ENCODE measurements around the gene FHOD3.

FHOD3 gene

DNA sequence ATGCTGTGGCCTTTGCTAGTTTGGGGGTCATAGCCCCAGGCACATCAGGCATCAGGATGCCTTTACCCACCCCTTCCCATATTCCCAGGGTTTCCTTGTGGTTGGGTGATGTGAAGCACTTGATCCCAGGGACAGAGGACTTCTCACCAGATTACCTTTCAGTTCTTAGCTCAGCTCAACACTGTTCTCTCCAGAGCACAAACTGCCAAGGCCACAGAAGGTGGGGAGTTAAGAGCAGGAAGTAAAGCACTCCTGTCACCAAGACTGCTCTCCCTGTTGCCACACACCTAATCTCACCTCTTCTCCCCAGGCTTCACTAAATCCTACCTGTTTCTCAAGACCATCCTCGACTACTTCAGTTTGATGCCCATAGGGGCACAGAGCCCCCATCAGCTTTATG, 25.9 kb downstream of the FHOD3 start:
- no peak for DNase-seq

DNA sequence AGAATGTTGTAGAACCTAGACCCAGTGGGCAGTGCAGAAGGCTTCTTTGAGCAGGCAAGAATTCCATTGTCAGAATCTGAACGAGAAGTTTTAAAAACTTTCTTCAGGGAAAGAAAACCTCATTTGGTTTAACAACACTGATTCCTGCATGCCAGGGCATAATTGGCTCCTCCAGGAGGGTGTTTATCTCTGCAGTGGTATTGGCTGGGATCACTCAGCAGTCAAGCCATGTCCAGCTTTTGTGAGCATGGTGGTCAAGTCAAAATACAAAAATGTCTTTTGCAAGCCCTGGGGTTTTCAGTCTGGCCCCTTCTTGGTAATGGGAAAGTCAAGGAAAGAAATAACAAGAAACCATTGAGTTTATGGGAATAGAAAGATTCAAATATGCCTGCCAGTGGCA, 28.3 kb downstream of the FHOD3 start:
- no peak for DNase-seq

GRCh38 chr18:36326771-36327170, 29.3 kb downstream of the FHOD3 start:
- no peak for DNase-seq

- DNase-seq = no peak
Observed at GRCh38 chr18:36327352-36328316, 30.1 kb downstream of the FHOD3 start.

GRCh38 chr18:36328385-36328858, 30.9 kb downstream of the FHOD3 start:
- DNase-seq = no peak

DNA sequence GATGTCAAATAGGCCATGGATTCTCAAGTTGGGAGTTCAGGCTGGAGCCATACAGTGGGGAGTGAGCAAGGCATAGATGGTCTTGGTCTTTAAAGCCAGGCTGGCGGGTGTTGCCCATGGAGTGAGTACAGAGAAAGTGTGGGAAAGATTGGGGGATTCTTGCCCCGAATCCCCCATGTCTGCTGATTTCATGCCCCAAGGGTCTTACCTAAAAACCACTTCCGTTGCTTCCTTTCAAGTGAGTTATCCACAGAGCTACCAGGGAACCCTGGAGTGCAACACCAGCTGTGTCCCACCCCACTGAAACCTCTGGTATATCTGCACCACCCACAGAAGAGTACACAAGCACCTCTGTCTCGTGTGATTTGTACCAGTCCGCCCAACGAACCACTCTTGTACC, 31.4 kb downstream of the FHOD3 start:
- DNase-seq = no peak

- DNase-seq = no peak
Observed at GRCh38 chr18:36329684-36330434, 32.3 kb downstream of the FHOD3 start.

DNA sequence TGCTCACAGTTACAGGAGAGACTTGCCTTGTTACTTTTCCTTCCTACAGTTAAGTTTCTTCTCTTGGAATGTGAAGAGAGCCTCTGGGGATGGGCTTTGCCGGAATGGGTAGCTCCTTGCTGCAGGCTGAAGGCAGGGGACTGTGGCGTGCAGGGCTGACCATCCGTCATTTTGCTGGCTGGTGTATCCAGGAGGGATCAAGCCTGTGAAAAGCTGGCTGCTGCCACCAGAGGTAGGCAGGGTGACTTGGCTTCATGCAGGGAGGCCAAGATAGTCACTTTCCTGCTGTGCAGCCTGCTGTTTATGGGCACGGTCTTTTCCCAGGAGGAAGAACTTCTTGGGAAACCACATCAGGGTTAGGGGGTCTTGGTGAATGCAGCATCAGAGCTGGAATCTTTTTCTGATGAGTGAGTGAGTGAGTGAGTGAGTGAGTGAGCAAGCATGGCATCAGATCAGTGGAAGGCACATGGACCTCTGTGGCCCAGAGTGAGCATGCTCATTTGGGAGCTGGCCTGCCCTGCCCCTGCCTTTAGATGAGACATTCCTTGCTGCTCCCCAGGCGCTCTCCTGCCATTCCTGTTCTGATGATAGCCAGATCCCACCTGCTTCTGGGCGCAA, 33.0 kb downstream of the FHOD3 start:
- no peak for DNase-seq

- DNase-seq = no peak
Observed at GRCh38 chr18:36331521-36331971, 34.0 kb downstream of the FHOD3 start.

- no peak for DNase-seq
Observed at GRCh38 chr18:36333414-36333813, 35.9 kb downstream of the FHOD3 start.

- DNase-seq = no peak
Observed at GRCh38 chr18:36334798-36335197, 37.3 kb downstream of the FHOD3 start.

GRCh38 chr18:36335476-36336279, 38.2 kb downstream of the FHOD3 start:
- DNase-seq = no peak

- DNase-seq = no peak
Observed at GRCh38 chr18:36337679-36338402, 40.3 kb downstream of the FHOD3 start.

DNA sequence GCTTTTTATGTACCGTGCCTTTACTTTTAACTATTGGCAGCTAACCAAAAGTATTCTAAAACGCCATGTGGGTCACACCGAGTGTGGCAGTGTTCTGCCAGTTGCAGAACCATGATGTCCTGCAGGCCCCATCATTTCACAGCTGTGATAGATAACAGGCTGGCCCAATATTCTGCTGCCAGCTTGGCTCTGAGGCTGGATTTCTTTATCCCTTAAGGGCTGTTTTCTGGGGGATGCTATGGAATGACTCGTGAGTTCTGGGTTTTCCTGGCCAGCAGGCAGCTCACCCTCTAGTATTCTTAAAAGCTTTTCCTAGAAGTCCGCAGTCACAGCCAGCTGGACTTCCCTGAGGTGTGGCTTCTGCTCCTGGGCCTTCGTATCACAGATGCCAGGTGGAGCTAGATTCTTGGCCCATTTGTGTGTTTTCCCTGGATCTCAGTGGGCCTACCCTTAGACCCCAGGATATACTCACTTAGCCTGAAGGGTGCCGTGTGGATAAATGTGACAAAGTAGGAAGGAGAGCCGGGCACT, 41.0 kb downstream of the FHOD3 start:
- no peak for DNase-seq

DNA sequence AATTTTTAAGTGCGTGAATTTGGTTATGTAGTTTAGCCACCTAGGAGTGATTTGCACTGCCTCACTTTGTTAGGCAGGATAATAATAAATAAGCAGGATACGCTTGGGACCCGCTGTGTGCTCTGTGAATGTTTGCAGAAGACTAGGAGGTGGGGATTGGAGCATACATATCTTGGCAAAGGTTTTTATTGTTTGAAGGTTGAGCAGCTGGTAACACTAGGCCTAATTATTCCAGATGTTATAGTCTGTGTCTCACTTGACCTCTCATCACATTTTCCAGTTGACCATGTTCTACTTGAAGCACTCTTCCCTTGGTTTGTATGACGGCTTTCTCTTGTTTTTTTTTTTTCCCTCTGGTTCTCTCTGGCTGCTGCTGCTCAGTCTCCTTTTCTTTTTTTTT, 42.7 kb downstream of the FHOD3 start:
- DNase-seq = no peak

DNA sequence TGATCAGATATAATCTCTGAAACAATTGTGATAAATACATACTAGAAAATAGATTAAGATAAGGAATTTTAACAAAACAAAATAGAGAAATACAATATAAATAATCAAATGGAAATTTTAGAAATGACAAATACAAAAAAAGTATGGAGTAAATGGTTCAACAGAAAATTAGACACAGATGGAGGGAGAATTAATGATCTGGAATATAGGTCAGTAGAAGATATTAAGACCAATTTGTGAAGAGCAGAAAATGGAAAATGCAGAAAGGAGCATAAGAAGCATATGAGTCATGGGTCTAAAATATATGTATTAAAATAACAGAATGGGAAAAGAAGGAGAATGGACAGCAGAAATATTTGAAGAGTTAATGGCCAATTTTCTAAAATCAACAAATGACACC, 44.4 kb downstream of the FHOD3 start:
- DNase-seq = no peak

GRCh38 chr18:36348331-36348730, 50.8 kb downstream of the FHOD3 start:
- DNase-seq = no peak

DNA sequence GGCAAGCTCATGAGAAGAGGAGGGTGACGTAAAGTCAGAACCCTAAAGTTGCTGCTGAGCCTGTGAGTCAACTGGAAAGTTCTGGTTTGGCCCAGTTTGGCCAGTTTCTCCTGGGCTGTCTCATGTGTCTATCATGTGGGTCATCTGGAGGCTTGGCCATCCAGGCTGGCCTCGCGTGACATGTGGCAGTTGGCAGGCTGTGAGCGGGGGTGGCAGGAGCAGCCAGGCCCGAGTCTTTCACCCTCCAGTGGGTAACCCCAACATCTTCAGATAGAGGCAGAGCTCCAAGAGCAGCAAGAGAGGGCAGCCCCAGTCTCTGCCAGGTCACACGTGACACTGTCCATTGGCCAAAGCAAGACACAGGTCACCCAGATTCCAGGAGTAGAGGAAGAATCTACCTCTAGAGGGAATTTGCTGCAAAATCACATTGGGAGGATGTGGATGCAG, 51.5 kb downstream of the FHOD3 start:
- DNase-seq = no peak

- no peak for DNase-seq
Observed at GRCh38 chr18:36349552-36349951, 52.0 kb downstream of the FHOD3 start.

GRCh38 chr18:36350251-36350651, 52.7 kb downstream of the FHOD3 start:
- DNase-seq = no peak

GRCh38 chr18:36350839-36351469, 53.4 kb downstream of the FHOD3 start:
- DNase-seq = no peak

Measured in stimulated activated CD4-positive, alpha-beta T cell treated with anti-CD3 and anti-CD28 coated beads, Interleukin-4, amount 100 ng/mL, for 1 hour (primary cell).